ENCODE results near the gene UBE2U.

Gene UBE2U

DNA sequence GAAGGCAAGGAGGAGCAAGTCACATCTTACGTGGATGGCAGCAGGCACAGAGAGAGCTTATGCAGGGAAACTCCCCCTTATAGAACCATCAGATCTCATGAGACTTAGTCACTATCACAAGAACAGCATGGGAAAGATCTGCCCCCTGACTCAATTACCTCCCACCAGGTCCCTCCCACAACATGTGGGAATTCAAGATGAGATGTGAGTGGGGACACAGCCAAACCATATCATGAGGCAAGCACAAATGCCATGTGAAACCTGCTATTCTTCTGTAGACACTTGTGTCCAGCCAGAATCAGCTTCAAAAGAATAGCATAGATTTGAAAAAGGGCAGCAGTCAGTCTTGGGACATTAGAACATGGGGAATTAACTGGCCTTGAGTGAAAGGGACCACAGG lies 32.2 kb upstream of the UBE2U start:
- Histone ChIP-seq H4K20me1 (ENCODE audit: low read depth, low read length) (no peaks in the 10 kb centered on the region), H3K9ac (ENCODE audit: low read length) (no peak overlapping the region), H3K9me3 (ENCODE audit: insufficient read depth, low read length) (no peaks in the 10 kb centered on the region), H3K27me3 (ENCODE audit: low read length) (no peaks in the 10 kb centered on the region), H3K36me3 (ENCODE audit: low read length) (no peaks in the 10 kb centered on the region), H3K4me2 (ENCODE audit: low read depth, low read length, poor library complexity, severe bottlenecking) (no peak overlapping the region), H3K27ac (ENCODE audit: low read depth, low read length) (no peak overlapping the region), H3F3A (ENCODE audit: insufficient read depth) (no peaks in the 10 kb centered on the region), H3K9me2 (replicated peaks; ENCODE audit: insufficient read depth, low read length) (no peaks in the 10 kb centered on the region), H2AFZ (ENCODE audit: low read depth, low read length, severe bottlenecking) (no peak overlapping the region), H3K79me2 (ENCODE audit: insufficient read depth, low read length) (no peaks in the 10 kb centered on the region), H3K4me3 (ENCODE audit: insufficient read depth, low read length, poor library complexity, severe bottlenecking) (no peak overlapping the region)
- TF ChIP-seq, protein P1, sequence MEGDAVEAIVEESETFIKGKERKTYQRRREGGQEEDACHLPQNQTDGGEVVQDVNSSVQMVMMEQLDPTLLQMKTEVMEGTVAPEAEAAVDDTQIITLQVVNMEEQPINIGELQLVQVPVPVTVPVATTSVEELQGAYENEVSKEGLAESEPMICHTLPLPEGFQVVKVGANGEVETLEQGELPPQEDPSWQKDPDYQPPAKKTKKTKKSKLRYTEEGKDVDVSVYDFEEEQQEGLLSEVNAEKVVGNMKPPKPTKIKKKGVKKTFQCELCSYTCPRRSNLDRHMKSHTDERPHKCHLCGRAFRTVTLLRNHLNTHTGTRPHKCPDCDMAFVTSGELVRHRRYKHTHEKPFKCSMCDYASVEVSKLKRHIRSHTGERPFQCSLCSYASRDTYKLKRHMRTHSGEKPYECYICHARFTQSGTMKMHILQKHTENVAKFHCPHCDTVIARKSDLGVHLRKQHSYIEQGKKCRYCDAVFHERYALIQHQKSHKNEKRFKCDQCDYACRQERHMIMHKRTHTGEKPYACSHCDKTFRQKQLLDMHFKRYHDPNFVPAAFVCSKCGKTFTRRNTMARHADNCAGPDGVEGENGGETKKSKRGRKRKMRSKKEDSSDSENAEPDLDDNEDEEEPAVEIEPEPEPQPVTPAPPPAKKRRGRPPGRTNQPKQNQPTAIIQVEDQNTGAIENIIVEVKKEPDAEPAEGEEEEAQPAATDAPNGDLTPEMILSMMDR (IDR thresholded peaks at IDR 0.05; ENCODE audit: insufficient read depth, low read length, poor library complexity, severe bottlenecking) = no peak
- TF ChIP-seq EZH2phosphoT487 (conservative IDR thresholded peaks at IDR 0.05; ENCODE audit: low read length) = no peak

DNA sequence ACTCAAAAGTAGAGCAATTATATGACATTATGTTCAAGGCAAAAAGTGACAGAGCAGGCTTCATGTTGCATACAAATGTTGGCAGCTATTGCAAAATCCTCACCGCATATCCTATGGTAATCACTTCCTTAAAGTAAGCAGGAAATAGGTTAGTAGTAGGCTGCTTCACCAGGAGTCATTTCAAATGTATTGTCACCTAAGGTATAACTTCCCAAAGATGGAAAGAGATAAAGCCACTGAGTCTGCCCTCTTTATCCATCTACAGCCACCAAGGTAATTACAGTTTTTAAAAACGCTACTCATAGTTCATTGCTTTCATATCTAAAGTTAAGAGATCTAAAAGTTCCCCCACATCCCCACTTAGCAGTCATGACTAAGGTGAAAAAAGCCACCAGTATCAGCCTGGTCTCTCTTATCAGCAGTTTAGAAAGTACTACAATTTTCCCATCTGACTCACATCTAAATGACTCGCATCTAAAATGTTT lies 31.6 kb upstream of the UBE2U start:
- Histone ChIP-seq H3K9ac (ENCODE audit: low read length) (no peak overlapping the region), H3K4me3 (ENCODE audit: insufficient read depth, low read length, poor library complexity, severe bottlenecking) (no peak overlapping the region), H3K4me2 (ENCODE audit: low read depth, low read length, poor library complexity, severe bottlenecking) (no peak overlapping the region), H2AFZ (ENCODE audit: low read depth, low read length, severe bottlenecking) (no peak overlapping the region), H3K79me2 (ENCODE audit: insufficient read depth, low read length) (no peaks in the 10 kb centered on the region), H3K36me3 (ENCODE audit: low read length) (no peaks in the 10 kb centered on the region), H3K9me3 (ENCODE audit: insufficient read depth, low read length) (no peaks in the 10 kb centered on the region), H3K27ac (ENCODE audit: low read depth, low read length) (no peak overlapping the region), H3K27me3 (ENCODE audit: low read length) (no peaks in the 10 kb centered on the region), H3K9me2 (replicated peaks; ENCODE audit: insufficient read depth, low read length) (no peaks in the 10 kb centered on the region), H3F3A (ENCODE audit: insufficient read depth) (no peaks in the 10 kb centered on the region), H4K20me1 (ENCODE audit: low read depth, low read length) (no peaks in the 10 kb centered on the region)
- no peak for TF ChIP-seq EZH2phosphoT487 (conservative IDR thresholded peaks at IDR 0.05; ENCODE audit: low read length)
- TF ChIP-seq, protein P1 (IDR thresholded peaks at IDR 0.05; ENCODE audit: insufficient read depth, low read length, poor library complexity, severe bottlenecking) = no peak

DNA sequence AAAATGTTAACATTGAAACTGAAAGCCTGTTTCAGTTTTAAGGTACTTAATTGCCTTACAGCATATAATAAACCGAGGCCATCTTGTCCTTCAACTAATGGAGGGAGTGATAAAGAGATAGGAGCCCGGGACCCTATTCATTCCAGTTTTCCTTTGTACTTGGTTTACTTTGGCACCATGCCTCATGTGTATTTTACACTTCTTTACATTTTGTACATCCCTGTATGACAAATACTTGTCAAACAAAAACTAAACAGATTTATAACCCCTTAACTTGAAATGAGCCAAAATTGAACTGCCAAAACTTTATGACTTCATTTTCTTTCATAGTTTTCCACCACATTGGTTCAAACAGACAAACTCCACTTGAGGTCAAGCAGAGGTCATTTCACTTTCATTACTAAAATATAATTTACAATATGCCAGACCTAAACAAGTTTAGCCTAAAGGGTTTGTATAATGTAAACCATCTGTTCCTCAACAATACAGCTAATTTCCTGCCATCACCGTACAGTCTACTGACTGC lies 30.9 kb upstream of the UBE2U start:
- Histone ChIP-seq H3K79me2 (ENCODE audit: insufficient read depth, low read length) (no peaks in the 10 kb centered on the region), H3K9ac (ENCODE audit: low read length) (no peak overlapping the region), H3K27ac (ENCODE audit: low read depth, low read length) (no peak overlapping the region), H3K27me3 (ENCODE audit: low read length) (no peaks in the 10 kb centered on the region), H3F3A (ENCODE audit: insufficient read depth) (no peaks in the 10 kb centered on the region), H2AFZ (ENCODE audit: low read depth, low read length, severe bottlenecking) (no peak overlapping the region), H3K4me2 (ENCODE audit: low read depth, low read length, poor library complexity, severe bottlenecking) (no peak overlapping the region), H4K20me1 (ENCODE audit: low read depth, low read length) (no peaks in the 10 kb centered on the region), H3K9me2 (replicated peaks; ENCODE audit: insufficient read depth, low read length) (no peaks in the 10 kb centered on the region), H3K4me3 (ENCODE audit: insufficient read depth, low read length, poor library complexity, severe bottlenecking) (no peak overlapping the region), H3K36me3 (ENCODE audit: low read length) (no peaks in the 10 kb centered on the region), H3K9me3 (ENCODE audit: insufficient read depth, low read length) (no peaks in the 10 kb centered on the region)
- TF ChIP-seq, protein P1 (IDR thresholded peaks at IDR 0.05; ENCODE audit: insufficient read depth, low read length, poor library complexity, severe bottlenecking) = no peak
- TF ChIP-seq EZH2phosphoT487 (conservative IDR thresholded peaks at IDR 0.05; ENCODE audit: low read length) = no peak
